BE2C (cell line): ENCODE results near the gene LRMDA.

Experiments
- DNase-seq: peaks from one replicate; pipeline ENCODE4 v3.0.0-alpha.2; 2020
- H3K27me3 ChIP-seq: fragments of 250-450 bp; sonication (Bioruptor Pico); 2 replicates; pipeline ENCODE4 v1.5.1; 2020; ENCODE audit warnings: mild to moderate bottlenecking
- H3K36me3 ChIP-seq: fragments of 250-450 bp; sonication (Bioruptor Pico); 2 replicates; pipeline ENCODE4 v1.5.1; 2020; ENCODE audit warnings: mild to moderate bottlenecking
- H3K4me1 ChIP-seq: fragments of 250-450 bp; sonication (Bioruptor Pico); 2 replicates; pipeline ENCODE4 v1.5.1; 2020
- H3K4me3 ChIP-seq: 2 replicates; pipeline ENCODE4 v1.5.1; 2011; ENCODE audit warnings: low read depth, low read length
- H3K9me3 ChIP-seq: fragments of 250-450 bp; sonication (Bioruptor Pico); 2 replicates; pipeline ENCODE4 v1.5.1; 2020
- TF ChIP-seq, protein P1 (sequence below): IDR thresholded peaks from 2 replicates; pipeline ENCODE4 v1.5.1; 2012; ENCODE audit warnings: mild to moderate bottlenecking, low read depth, low read length

Gene LRMDA

DNA sequence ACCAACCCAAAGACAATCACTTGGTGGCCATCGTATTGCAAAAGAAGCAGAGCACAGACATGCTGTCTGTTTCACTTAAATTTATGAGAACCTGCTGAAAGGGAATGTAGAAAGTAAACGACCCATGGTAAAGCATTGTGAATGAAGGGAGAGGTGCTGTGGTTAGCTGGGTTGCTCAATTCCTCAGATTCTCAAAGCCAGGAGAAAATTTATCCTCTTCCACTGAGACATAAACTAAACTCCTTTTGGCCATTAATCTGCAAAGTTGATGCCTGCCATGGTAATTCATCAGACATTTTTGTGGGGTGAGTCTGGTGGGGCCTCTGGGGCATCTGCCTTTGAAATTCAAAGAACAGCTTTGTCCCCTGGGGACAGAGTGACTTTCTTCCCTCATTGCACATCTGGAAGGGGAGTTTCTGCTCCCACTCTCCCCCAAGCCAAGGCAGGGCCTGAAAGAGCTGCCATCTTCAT lies 951.0 kb downstream of the LRMDA start:
- no peak overlapping the region for H3K4me3 ChIP-seq
- TF ChIP-seq, protein P1, sequence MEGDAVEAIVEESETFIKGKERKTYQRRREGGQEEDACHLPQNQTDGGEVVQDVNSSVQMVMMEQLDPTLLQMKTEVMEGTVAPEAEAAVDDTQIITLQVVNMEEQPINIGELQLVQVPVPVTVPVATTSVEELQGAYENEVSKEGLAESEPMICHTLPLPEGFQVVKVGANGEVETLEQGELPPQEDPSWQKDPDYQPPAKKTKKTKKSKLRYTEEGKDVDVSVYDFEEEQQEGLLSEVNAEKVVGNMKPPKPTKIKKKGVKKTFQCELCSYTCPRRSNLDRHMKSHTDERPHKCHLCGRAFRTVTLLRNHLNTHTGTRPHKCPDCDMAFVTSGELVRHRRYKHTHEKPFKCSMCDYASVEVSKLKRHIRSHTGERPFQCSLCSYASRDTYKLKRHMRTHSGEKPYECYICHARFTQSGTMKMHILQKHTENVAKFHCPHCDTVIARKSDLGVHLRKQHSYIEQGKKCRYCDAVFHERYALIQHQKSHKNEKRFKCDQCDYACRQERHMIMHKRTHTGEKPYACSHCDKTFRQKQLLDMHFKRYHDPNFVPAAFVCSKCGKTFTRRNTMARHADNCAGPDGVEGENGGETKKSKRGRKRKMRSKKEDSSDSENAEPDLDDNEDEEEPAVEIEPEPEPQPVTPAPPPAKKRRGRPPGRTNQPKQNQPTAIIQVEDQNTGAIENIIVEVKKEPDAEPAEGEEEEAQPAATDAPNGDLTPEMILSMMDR: no peak
- no peaks in the 10 kb centered on the region for H3K27me3 ChIP-seq
- H3K4me1 ChIP-seq: no peaks in the 10 kb centered on the region
- DNase-seq: no peak
- H3K9me3 ChIP-seq: no peaks in the 10 kb centered on the region
- no peaks in the 10 kb centered on the region for H3K36me3 ChIP-seq

DNA sequence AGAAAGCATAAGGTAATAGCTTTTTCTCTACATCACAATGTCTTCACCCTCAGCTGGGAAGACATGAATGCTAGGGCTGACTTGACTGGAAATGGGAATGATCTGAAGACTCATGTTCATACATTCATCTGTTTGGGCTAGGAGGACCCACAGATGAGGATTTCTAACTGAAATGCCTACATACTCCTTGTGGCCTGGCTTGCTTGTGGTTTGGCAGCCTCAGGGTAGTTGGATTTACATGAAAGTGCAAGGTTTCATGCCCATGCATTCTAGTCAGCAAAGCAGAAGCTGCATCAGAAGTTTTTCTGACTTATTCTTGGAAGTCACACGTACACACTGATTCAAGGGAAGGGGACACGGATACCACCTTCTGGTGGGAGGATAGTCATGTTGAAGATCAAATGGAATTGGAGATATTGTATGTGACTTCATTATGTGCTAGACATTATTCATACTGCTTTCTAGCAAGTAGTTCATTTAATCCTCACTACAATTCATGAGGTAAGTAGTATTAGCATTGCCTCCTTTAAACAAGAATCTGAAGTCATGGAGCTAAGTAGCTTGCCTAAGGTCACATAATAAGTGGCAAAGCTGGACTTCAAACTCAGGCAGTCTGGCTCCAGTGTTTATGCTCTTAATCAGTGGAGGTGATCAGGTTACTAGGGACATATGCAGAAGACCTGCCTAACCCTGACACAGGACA lies 957.0 kb downstream of the LRMDA start:
- Histone ChIP-seq H3K27me3 (peaks cover 2% of the 10 kb centered on the region; the same call in 1 of the 2 replicates), H3K4me3 (no peak overlapping the region), H3K9me3 (no peaks in the 10 kb centered on the region), H3K36me3 (no peaks in the 10 kb centered on the region), H3K4me1 (no peaks in the 10 kb centered on the region)
- TF ChIP-seq, protein P1: no peak
- DNase-seq: no peak

DNA sequence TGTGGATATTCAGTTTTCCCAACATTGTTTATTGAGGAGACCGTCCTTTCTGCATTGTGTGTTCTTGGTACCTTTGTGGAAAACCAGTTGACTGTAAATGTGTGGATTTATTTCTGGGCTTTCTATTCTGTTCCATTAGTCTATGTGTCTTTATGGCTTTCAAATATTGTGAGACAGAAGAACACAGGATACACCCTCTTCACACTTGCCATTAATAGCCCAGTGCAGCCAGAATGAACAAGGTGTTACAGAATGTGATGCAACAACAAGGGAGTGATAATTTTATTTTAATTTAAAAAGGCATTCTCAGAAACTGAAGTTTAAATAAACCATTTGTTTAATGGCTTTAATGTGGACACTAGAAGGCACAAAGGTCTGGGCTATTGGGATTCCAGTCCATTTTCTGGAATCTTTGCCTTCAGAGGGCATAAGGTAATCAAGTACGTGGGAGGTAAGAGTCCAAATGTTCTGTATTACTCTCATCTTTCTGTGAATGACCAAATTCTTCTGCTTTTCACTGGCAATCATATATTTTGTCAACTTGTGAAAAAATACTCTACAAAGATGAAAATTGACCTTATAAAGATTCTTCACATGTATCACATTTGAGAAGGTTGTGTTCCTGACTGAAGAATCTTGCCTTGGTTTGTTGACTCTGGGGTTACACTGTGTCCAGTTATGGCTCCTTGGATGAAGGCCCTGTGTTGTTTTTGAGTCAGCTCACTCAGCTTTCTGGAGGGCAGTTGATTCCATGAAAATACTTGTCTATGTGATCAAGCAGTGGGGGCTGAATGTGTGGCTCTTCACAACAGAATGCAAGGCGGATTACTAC lies 962.7 kb downstream of the LRMDA start:
- H3K4me3 ChIP-seq: no peak overlapping the region
- peaks cover 2% of the 10 kb centered on the region; the same call in 1 of the 2 replicates for H3K27me3 ChIP-seq
- H3K4me1 ChIP-seq: no peaks in the 10 kb centered on the region
- no peak for DNase-seq
- H3K36me3 ChIP-seq: no peaks in the 10 kb centered on the region
- no peaks in the 10 kb centered on the region for H3K9me3 ChIP-seq
- TF ChIP-seq, protein P1: no peak

- TF ChIP-seq, protein P1: no peak
- Histone ChIP-seq H3K9me3 (no peaks in the 10 kb centered on the region), H3K4me1 (no peaks in the 10 kb centered on the region), H3K4me3 (no peak overlapping the region), H3K36me3 (no peaks in the 10 kb centered on the region), H3K27me3 (peaks cover 2% of the 10 kb centered on the region; the same call in 1 of the 2 replicates)
- no peak for DNase-seq
Measured at GRCh38 chr10:76394707-76395042, 963.3 kb downstream of the LRMDA start.

GRCh38 chr10:76395251-76395650 lies 963.8 kb downstream of the LRMDA start:
- TF ChIP-seq, protein P1: no peak

GRCh38 chr10:76396134-76396533 lies 964.7 kb downstream of the LRMDA start:
- H3K27me3 ChIP-seq: peaks cover 2% of the 10 kb centered on the region; the same call in 1 of the 2 replicates
- TF ChIP-seq, protein P1: no peak
- DNase-seq: no peak
- H3K4me3 ChIP-seq: no peak overlapping the region
- no peaks in the 10 kb centered on the region for H3K4me1 ChIP-seq
- H3K9me3 ChIP-seq: no peaks in the 10 kb centered on the region
- no peaks in the 10 kb centered on the region for H3K36me3 ChIP-seq

More at GRCh38 chr10:76395251-76395650, 963.8 kb downstream of the LRMDA start:
- H3K27me3 ChIP-seq: peaks cover 2% of the 10 kb centered on the region; the same call in 1 of the 2 replicates
- no peaks in the 10 kb centered on the region for H3K4me1 ChIP-seq
- DNase-seq: no peak
- H3K4me3 ChIP-seq: no peak overlapping the region
- H3K36me3 ChIP-seq: no peaks in the 10 kb centered on the region
- H3K9me3 ChIP-seq: no peaks in the 10 kb centered on the region
